ENCODE measurements around the gene PTPRM.

DNA sequence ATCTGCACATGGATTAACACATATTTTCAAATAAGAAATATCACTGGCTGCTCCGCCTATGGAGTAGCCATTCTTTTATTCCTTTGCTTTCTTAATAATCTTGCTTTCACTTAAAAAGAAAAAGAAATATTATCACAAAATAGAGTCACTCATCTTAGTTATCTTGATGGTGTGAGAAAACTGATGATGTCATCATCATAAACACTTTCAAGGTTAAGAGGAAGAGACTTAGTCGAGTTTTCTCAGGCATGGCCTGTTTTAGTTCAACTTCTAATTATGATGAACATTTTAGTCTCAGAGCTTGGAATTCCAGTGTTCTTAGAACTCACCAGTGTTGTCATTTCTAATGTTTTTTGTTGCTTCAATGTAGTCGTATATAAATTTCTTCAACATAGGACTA, 506.1 kb downstream of the PTPRM start:
- TF ChIP-seq SRF (IDR thresholded peaks at IDR 0.05; ENCODE audit: low read depth) (no peak), POLR2AphosphoS5 (IDR thresholded peaks at IDR 0.05; ENCODE audit: low read depth, low read length) (no peak), CTCF (IDR thresholded peaks at IDR 0.05 in 2 of 3, conservative IDR thresholded peaks at IDR 0.05 in 1 of 3; ENCODE audit: borderline replicate concordance in 1 of 3, insufficient read depth in 1 of 3, low read depth in 2 of 3, low read length in 2 of 3) (no peak), REST (IDR thresholded peaks at IDR 0.05; ENCODE audit: low read depth) (no peak), YY1 (IDR thresholded peaks at IDR 0.05; ENCODE audit: extremely low read depth, insufficient replicate concordance, low read depth, low read length) (no peak), EZH2 (IDR thresholded peaks at IDR 0.05) (no peak), POLR2A (IDR thresholded peaks at IDR 0.05; ENCODE audit: borderline replicate concordance, extremely low read depth, insufficient read depth, insufficient read length) (no peak), RAD21 (IDR thresholded peaks at IDR 0.05; ENCODE audit: low read depth) (no peak), ZFX (IDR thresholded peaks at IDR 0.05) (no peak), SP1 (IDR thresholded peaks at IDR 0.05; ENCODE audit: low read depth) (no peak), SIN3A (IDR thresholded peaks at IDR 0.05; ENCODE audit: low read depth) (no peak)
- TF ChIP-seq, protein P1, sequence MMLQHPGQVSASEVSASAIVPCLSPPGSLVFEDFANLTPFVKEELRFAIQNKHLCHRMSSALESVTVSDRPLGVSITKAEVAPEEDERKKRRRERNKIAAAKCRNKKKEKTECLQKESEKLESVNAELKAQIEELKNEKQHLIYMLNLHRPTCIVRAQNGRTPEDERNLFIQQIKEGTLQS (IDR thresholded peaks at IDR 0.05): no peak

Measured in HCT116 (cell line).